ENCODE measurements around the gene ANKS1A. TPM values are rescaled to one million over a fixed set of nuclear protein-coding genes. Genes with fewer than 3 reads are reported as not detected.

Gene ANKS1A
- total RNA-seq, 1 experiment from 2014 or later: 18.4 TPM

GRCh38 chr6:35041086-35041861 lies 152.2 kb downstream of the ANKS1A start:
- DNase-seq (ENCODE audit: low read depth): no peak

GRCh38 chr6:35042031-35042815 lies 153.2 kb downstream of the ANKS1A start:
- no peak for DNase-seq (ENCODE audit: low read depth)

GRCh38 chr6:35043381-35044130 lies 154.5 kb downstream of the ANKS1A start:
- DNase-seq (ENCODE audit: low read depth): no peak

- DNase-seq (ENCODE audit: low read depth): no peak
Measured at GRCh38 chr6:35044145-35044745, 155.2 kb downstream of the ANKS1A start.

- DNase-seq (ENCODE audit: low read depth): peak; percentile 18
Measured at GRCh38 chr6:35044761-35045421, 155.8 kb downstream of the ANKS1A start.

GRCh38 chr6:35046103-35046502 lies 157.0 kb downstream of the ANKS1A start:
- no peak for DNase-seq (ENCODE audit: low read depth)

GRCh38 chr6:35046862-35047261 lies 157.8 kb downstream of the ANKS1A start:
- no peak for DNase-seq (ENCODE audit: low read depth)

- DNase-seq (ENCODE audit: low read depth): no peak
Measured at GRCh38 chr6:35047265-35048011, 158.4 kb downstream of the ANKS1A start.

GRCh38 chr6:35048031-35048613 lies 159.1 kb downstream of the ANKS1A start:
- DNase-seq (ENCODE audit: low read depth): no peak

- no peak for DNase-seq (ENCODE audit: low read depth)
Measured at GRCh38 chr6:35048631-35049083, 159.6 kb downstream of the ANKS1A start.

GRCh38 chr6:35049156-35049735 lies 160.2 kb downstream of the ANKS1A start:
- DNase-seq (ENCODE audit: low read depth): no peak

GRCh38 chr6:35049900-35050756 lies 161.1 kb downstream of the ANKS1A start:
- no peak for DNase-seq (ENCODE audit: low read depth)

- no peak for DNase-seq (ENCODE audit: low read depth)
Measured at GRCh38 chr6:35050757-35051330, 161.8 kb downstream of the ANKS1A start.

- no peak for DNase-seq (ENCODE audit: low read depth)
Measured at GRCh38 chr6:35051396-35051795, 162.3 kb downstream of the ANKS1A start.

- DNase-seq (ENCODE audit: low read depth): no peak
Measured at GRCh38 chr6:35051997-35052583, 163.0 kb downstream of the ANKS1A start.

GRCh38 chr6:35052694-35053565 lies 163.9 kb downstream of the ANKS1A start:
- no peak for DNase-seq (ENCODE audit: low read depth)

- no peak for DNase-seq (ENCODE audit: low read depth)
Measured at GRCh38 chr6:35053701-35054100, 164.6 kb downstream of the ANKS1A start.

All from M059J (cell line).